Neural crest cell (in vitro differentiated cells): ENCODE results near the gene CCNI2. TPM values are rescaled to one million over a fixed set of nuclear protein-coding genes. Genes with fewer than 3 reads are reported as not detected.

Experiments used
- DNase-seq: peaks from one replicate; pipeline ENCODE4 v3.0.0; 2021; ENCODE audit warnings: low read depth, mixed read lengths, low spot score
- H3K27ac Mint-ChIP-seq: one replicate; pipeline ENCODE4 v1.8.0; 2021; ENCODE audit warnings: mild to moderate bottlenecking, mixed read lengths; ENCODE audit not compliant: unreplicated experiment
- H3K27me3 Mint-ChIP-seq: 2 replicates; pipeline ENCODE4 v1.8.0; 2021; ENCODE audit warnings: low read depth, mild to moderate bottlenecking, mixed read lengths
- H3K36me3 Mint-ChIP-seq: 2 replicates; pipeline ENCODE4 v1.8.0; 2021; ENCODE audit warnings: low read depth, mild to moderate bottlenecking, mixed read lengths
- H3K4me1 Mint-ChIP-seq: 2 replicates; pipeline ENCODE4 v1.8.0; 2021; ENCODE audit warnings: mixed read lengths
- H3K4me3 Mint-ChIP-seq: one replicate; pipeline ENCODE4 v1.8.0; 2021; ENCODE audit warnings: mild to moderate bottlenecking, mixed read lengths
- H3K9me3 Mint-ChIP-seq: 2 replicates; pipeline ENCODE4 v1.8.0; 2021; ENCODE audit warnings: mixed read lengths
- total RNA-seq: library from RNA; stranded (reverse); gene quantifications from 2 replicates; pipeline ENCODE4 v1.2.1, GENCODE V29; 2021
- TF ChIP-seq, protein P1 (sequence below): fragments of 200-600 bp; sonication (generic); conservative IDR thresholded peaks from 2 replicates; pipeline ENCODE4 v1.5.0; 2021; ENCODE audit warnings: antibody characterized with exemption, mild to moderate bottlenecking

Gene CCNI2
- total RNA-seq, 1 donor from 2014 or later = not detected

- Mint-ChIP-seq H3K4me3 (peak overlapping the region; percentile 92), H3K27me3 (peaks cover 24% of the 10 kb centered on the region), H3K36me3 (no peaks in the 10 kb centered on the region), H3K27ac (no peak overlapping the region), H3K4me1 (peaks cover 26% of the 10 kb centered on the region), H3K9me3 (no peaks in the 10 kb centered on the region)
- DNase-seq = peak; percentile 36
- TF ChIP-seq, protein P1, sequence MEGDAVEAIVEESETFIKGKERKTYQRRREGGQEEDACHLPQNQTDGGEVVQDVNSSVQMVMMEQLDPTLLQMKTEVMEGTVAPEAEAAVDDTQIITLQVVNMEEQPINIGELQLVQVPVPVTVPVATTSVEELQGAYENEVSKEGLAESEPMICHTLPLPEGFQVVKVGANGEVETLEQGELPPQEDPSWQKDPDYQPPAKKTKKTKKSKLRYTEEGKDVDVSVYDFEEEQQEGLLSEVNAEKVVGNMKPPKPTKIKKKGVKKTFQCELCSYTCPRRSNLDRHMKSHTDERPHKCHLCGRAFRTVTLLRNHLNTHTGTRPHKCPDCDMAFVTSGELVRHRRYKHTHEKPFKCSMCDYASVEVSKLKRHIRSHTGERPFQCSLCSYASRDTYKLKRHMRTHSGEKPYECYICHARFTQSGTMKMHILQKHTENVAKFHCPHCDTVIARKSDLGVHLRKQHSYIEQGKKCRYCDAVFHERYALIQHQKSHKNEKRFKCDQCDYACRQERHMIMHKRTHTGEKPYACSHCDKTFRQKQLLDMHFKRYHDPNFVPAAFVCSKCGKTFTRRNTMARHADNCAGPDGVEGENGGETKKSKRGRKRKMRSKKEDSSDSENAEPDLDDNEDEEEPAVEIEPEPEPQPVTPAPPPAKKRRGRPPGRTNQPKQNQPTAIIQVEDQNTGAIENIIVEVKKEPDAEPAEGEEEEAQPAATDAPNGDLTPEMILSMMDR = no peak
These were observed 29.1 kb downstream of the CCNI2 start for GRCh38 chr5:132776131-132776937.

GRCh38 chr5:132776938-132777208 lies 29.6 kb downstream of the CCNI2 start:
- TF ChIP-seq, protein P1 = no peak
- H3K27ac Mint-ChIP-seq = no peak overlapping the region
- no peaks in the 10 kb centered on the region for H3K9me3 Mint-ChIP-seq
- H3K4me3 Mint-ChIP-seq = no peak overlapping the region
- no peak for DNase-seq
- no peaks in the 10 kb centered on the region for H3K36me3 Mint-ChIP-seq
- peaks cover 26% of the 10 kb centered on the region for H3K4me1 Mint-ChIP-seq
- peaks cover 29% of the 10 kb centered on the region for H3K27me3 Mint-ChIP-seq

DNA sequence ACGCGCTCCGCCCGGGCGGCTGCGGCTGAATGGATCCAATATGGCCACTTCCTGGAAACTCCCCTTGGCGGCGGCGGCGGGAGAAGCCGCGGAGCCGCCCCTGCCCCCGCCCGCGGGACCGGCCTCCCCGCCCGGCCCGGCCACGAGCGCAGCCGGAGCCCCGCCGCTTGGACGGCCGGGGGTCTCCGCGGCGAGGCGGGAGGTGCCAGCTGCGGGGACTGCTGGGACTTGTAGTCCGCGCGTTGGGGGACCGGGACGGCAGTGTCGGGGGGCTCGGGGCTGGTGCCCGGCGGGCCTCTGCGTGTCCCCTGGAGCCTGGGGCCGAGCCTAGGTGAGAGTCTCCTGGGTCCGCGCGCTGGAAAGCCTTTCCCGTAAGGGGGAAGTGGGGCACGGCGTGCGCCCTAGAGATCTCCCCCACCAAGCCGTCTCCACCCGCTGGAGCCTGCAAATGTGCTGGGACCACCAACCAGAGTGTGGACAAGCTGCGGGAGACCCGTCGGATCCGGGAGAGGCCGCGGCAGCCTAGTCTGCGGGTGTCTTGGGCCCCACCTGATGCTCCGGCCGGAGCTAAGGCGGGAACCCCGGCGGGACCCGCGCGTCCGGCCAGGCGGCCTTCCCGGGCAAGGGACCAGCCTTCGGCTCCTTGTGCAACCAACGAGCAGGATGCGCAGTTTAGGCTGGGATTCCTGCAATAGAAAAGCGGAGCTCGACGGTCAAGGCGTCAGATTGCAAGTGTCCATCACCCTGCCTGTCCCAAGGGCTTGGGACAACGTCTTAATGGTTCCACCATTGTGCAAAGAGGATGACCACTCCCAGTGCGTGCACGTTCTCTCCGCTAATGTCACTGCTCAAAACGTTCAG lies 30.2 kb downstream of the CCNI2 start, which contains the start of gene SEPTIN8:
Gene SEPTIN8 (minus strand): TSS at position 31 of the 861 bp plus-strand sequence. CDS start 102 bp downstream, outside the sequence.
- peak; percentile 47 for DNase-seq
- H3K9me3 Mint-ChIP-seq = no peaks in the 10 kb centered on the region
- no peak within 1 kb of the TSS for H3K27ac Mint-ChIP-seq
- H3K27me3 Mint-ChIP-seq = peaks cover 35% of the 10 kb centered on the region
- H3K4me3 Mint-ChIP-seq = peak within 1 kb of the TSS; percentile 92
- peaks cover 21% of the 10 kb centered on the region for H3K4me1 Mint-ChIP-seq
- TF ChIP-seq, protein P1 = peak; percentile 15
- H3K36me3 Mint-ChIP-seq = no peaks in the 10 kb centered on the region

DNA sequence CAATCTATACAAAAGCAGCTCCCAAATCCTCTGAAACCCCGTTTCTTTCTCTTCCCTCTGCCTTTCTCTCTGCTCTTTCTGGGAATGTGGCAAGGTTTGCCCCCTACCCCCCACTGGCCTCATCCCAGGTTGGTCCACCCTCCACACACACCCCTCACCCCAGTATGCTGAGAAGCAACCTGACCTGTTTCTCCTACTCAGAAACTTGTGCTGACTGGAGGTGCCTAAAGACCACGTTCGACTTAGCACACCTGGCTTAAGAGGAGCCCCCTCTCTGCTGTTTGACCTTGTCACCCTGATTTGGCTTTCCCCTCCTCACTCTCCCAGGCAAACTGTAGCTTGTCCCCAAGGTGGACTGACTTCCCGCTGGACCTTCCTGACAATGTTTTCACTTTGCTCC lies 30.9 kb downstream of the CCNI2 start:
- TF ChIP-seq, protein P1 = no peak
- no peak for DNase-seq
- Mint-ChIP-seq H3K9me3 (no peaks in the 10 kb centered on the region), H3K27me3 (peaks cover 35% of the 10 kb centered on the region), H3K4me1 (peaks cover 20% of the 10 kb centered on the region), H3K4me3 (peak overlapping the region; percentile 84), H3K36me3 (no peaks in the 10 kb centered on the region), H3K27ac (no peak overlapping the region)

GRCh38 chr5:132778856-132779255 lies 31.6 kb downstream of the CCNI2 start:
- DNase-seq = no peak
- TF ChIP-seq, protein P1 = no peak
- H3K4me3 Mint-ChIP-seq = peak overlapping the region; percentile 50
- no peaks in the 10 kb centered on the region for H3K36me3 Mint-ChIP-seq
- H3K27me3 Mint-ChIP-seq = peaks cover 35% of the 10 kb centered on the region
- no peak overlapping the region for H3K27ac Mint-ChIP-seq
- no peaks in the 10 kb centered on the region for H3K9me3 Mint-ChIP-seq
- peaks cover 20% of the 10 kb centered on the region for H3K4me1 Mint-ChIP-seq
